Testis (tissue), 2 donors: ENCODE results near the gene SHROOM2.

Source experiments
- POLR2A ChIP-seq: fragments of 450-650 bp; IDR thresholded peaks from one replicate; pipeline ENCODE4 v1.6.1; 2017; ENCODE audit warnings: antibody characterized with exemption, mild to moderate bottlenecking, moderate library complexity
- TF ChIP-seq, protein P1 (sequence below), 3 experiments: fragments of 450-650 bp in 2 of 3; fragments of 200-600 bp in 1 of 3; sonication (generic) in 1 of 3; IDR thresholded peaks; one replicate each; pipeline ENCODE4 v1.5.1; 2016 to 2019; ENCODE audit warnings: antibody characterized with exemption in 3 of 3, mild to moderate bottlenecking in 2 of 3, moderate library complexity in 1 of 3

DNA sequence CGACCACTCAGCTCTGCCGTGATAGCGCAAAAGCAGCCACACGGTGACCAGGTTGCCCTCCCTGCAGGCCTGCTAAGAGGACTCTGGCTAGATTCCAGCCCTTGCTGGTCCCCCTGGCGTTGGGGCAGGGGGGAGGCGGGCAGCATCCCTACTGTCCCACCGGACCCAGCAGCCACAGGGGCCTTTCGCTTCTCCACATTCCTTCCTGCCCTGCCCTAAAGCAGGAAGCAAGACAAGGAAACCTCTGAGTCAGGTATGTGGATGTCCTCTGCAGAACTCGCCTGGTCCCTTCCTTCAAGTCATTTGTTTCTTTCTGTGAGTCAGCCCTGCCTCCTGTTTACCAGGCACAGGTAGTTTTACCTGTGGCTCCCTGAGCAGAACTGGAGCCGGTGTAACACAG, 120.7 kb downstream of the SHROOM2 start:
- TF ChIP-seq, protein P1, sequence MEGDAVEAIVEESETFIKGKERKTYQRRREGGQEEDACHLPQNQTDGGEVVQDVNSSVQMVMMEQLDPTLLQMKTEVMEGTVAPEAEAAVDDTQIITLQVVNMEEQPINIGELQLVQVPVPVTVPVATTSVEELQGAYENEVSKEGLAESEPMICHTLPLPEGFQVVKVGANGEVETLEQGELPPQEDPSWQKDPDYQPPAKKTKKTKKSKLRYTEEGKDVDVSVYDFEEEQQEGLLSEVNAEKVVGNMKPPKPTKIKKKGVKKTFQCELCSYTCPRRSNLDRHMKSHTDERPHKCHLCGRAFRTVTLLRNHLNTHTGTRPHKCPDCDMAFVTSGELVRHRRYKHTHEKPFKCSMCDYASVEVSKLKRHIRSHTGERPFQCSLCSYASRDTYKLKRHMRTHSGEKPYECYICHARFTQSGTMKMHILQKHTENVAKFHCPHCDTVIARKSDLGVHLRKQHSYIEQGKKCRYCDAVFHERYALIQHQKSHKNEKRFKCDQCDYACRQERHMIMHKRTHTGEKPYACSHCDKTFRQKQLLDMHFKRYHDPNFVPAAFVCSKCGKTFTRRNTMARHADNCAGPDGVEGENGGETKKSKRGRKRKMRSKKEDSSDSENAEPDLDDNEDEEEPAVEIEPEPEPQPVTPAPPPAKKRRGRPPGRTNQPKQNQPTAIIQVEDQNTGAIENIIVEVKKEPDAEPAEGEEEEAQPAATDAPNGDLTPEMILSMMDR (IDR thresholded peaks at IDR 0.05), result no peak
- no peak for TF ChIP-seq POLR2A
